Motor neuron (in vitro differentiated cells): ENCODE measurements around the gene OR1E2. TPM values are rescaled to one million over a fixed set of nuclear protein-coding genes. Genes with fewer than 3 reads are reported as not detected.
"Not testable (repeated sequence)": the region's sequence is repeated elsewhere in the genome, so short reads cannot be mapped to it uniquely, and the experiment has no call there.

Source experiments
- ATAC-seq, 8 experiments: fragments of 200-7000 bp; cut with Tn5 transposase; replicated peaks in 6 of 8; 2 replicates each; pipeline ENCODE4 v1.8.0; 2021; ENCODE audit warnings: mild to moderate bottlenecking in 8 of 8, moderate library complexity in 8 of 8
- H3K27ac ChIP-seq, 2 donors: fragments of 250-450 bp; sonication (Bioruptor Pico); 2 replicates each; pipeline ENCODE4 v1.9.0; 2021; ENCODE audit warnings: antibody characterized with exemption in 2 of 2, mild to moderate bottlenecking in 2 of 2, moderate library complexity in 1 of 2
- H3K4me1 ChIP-seq, 2 donors: fragments of 250-450 bp; sonication (Bioruptor Pico); replicated peaks in 1 of 2; 2 replicates each; pipeline ENCODE4 v1.6.1; 2021; ENCODE audit warnings: antibody characterized with exemption in 2 of 2, mild to moderate bottlenecking in 2 of 2, moderate library complexity in 1 of 2
- H3K4me3 ChIP-seq, 5 donors: fragments of 250-450 bp; sonication (Bioruptor Pico); 2 replicates each; pipeline ENCODE4 v1.9.0; 2021; ENCODE audit warnings: antibody characterized with exemption in 5 of 5, mild to moderate bottlenecking in 5 of 5, moderate library complexity in 4 of 5
- WGBS, 10 experiments: fragments of 450-650 bp; shearing (Covaris generic); methylation state at CpG; one replicate each; pipeline ENCODE4 v1.0.0; 2022; 5-methylcytosine and 5-hydroxymethylcytosine counted together
- in situ Hi-C, 9 experiments: fragments of 400-800 bp; cut with MboI; loops; one replicate each; pipeline ENCODE4 v1.15.0; 2021; ENCODE audit warnings: low sequenced_read_pairs in 9 of 9, low pct_unique_long_range_greater_than_20kb in 2 of 9; ENCODE audit not compliant: unreplicated experiment in 9 of 9
- total RNA-seq, 8 experiments: library from RNA; unstranded; fragments of 300-600 nt; gene quantifications; 2 replicates each; pipeline versions ENCODE4 v1.2.3 to v1.2.4, GENCODE V29; 2022

OR1E2 gene, protein sequence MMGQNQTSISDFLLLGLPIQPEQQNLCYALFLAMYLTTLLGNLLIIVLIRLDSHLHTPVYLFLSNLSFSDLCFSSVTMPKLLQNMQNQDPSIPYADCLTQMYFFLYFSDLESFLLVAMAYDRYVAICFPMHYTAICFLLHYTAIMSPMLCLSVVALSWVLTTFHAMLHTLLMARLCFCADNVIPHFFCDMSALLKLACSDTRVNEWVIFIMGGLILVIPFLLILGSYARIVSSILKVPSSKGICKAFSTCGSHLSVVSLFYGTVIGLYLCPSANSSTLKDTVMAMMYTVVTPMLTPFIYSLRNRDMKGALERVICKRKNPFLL
- total RNA-seq, result 1 to 10 TPM in 1 of 8 experiments, not detected in 7; 1.2 TPM

DNA sequence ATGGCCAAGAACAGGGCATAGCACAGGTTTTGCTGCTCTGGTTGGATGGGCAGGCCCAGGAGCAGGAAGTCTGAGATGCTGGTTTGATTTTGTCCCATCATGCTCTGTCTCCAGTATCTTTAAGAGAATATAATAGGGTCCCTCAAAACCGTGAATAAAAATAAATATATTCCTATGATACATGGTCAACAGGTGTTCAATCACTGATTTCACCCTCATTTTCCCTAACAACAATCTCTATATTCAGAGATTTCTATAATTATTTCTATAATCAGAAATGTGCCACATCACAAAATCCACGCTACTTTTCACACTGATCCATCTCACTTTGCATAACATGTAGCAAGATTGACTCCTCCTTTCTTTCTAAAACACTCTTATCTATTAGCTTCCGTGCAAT is at the start of gene OR1E2:
OR1E2 (minus strand) TSS at position 101 of the 400 bp plus-strand sequence; CDS start at position 101, 0 bp downstream.
- Histone ChIP-seq H3K27ac (no peak within 1 kb of the TSS), H3K4me1 (no peaks in the 10 kb centered on the region), H3K4me3 (no peak within 1 kb of the TSS)
- in situ Hi-C loops, result no loop called here
- ATAC-seq, result no peak
- 17 to 100% (median 80%) methylated on average over 1 to 3 of the region's 3 CpGs; no CpG with 5 or more reads in 1 of the 10 experiments for WGBS, 10 experiments

DNA sequence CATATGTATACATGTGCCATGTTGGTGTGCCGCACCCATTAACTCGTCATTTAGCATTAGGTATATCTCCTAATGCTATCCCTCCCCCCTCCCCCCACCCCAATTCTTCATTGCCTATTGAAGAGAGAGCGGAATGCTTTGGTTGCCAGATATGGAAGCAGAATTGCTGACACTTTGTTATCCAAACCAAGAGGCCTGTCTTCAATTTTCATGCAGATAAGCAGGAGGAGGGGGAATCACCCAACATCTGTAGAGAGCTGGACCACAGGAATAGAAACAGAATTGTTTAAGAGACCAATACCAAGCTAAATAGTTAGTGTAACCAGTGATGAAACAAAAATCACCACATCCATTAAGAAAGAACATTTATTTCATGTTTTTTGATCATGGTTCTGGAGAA is 49.2 kb upstream of the OR1E2 start:
- Histone ChIP-seq H3K4me3 (no peak overlapping the region), H3K4me1 (peaks cover 0 to 3% of the 10 kb centered on the region in 2 donors), H3K27ac (no peak overlapping the region)
- no peak for ATAC-seq
- WGBS, 10 experiments, result 7 to 100% (median 73%) methylated on average over 1 to 2 of the region's 3 CpGs; no CpG with 5 or more reads in 6 of the 10 experiments
- in situ Hi-C loops, result no loop called here

DNA sequence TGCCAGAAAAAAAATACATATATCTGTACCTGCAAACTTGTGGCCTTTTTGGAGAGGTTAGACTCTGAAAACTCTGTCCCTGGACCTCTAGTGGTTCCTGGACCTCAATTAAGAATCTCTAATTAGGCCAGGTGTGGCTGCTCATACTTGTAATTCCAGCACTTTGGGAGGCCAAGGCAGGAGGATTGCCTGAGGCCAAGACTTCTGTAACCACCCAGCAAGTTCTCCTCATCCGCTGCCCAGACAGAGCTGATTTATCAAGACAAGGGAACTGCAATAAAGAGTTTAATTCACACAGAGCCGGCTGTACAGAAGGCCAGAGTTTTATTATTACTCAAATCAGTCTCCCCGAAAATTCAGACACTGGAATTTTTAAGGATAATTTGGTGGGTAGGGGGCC is 46.3 kb upstream of the OR1E2 start:
- 35 to 100% (median 90%) methylated on average over 1 to 3 of the region's 3 CpGs; no CpG with 5 or more reads in 4 of the 10 experiments for WGBS, 10 experiments
- Histone ChIP-seq H3K27ac (no peak overlapping the region), H3K4me1 (peaks cover 7 to 8% of the 10 kb centered on the region in 2 donors), H3K4me3 (no peak overlapping the region)
- in situ Hi-C loops, result no loop called here
- no peak for ATAC-seq

DNA sequence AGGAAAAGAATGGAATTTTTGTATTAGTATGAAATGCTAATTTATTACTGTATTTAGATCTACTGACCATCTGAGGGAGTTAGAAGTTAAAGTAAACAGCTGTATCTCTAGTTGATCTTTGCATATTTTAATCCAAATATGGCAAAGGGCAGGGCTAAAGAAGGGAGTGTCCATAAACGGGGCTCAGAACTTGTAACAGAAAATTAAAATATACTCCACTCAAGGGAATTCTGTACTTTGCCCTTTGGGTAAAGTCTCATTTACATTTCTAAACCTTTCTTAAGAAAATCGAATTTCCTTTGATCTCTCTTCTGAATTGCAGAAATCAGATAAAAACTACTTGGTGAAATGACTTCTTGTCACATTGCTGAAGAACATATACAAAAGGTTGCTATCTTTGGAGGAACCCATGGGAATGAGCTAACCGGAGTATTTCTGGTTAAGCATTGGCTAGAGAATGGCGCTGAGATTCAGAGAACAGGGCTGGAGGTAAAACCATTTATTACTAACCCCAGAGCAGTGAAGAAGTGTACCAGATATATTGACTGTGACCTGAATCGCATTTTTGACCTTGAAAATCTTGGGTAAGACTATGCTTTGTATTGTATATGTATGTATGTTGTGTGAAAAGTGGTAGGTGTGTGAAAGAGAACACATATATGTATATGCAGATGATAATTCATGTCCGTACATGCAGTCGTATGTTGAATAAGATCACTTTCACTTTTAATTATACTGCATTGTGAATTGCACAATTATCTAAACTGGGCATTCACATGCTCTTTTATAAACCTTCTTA is 42.4 kb upstream of the OR1E2 start, which contains the start of gene ASPA:
ASPA (plus strand) TSS at position 186 of the 799 bp plus-strand sequence; CDS start at position 349, 163 bp downstream.
- 0 to 69% (median 53%) methylated on average over 1 to 7 of the region's 7 CpGs for WGBS, 10 experiments
- H3K4me1 ChIP-seq, result peaks cover 7 to 8% of the 10 kb centered on the region in 2 donors
- in situ Hi-C loops, result no loop called here
- no peak within 1 kb of the TSS for H3K4me3 ChIP-seq
- H3K27ac ChIP-seq, result no peak within 1 kb of the TSS
- peak in 3 of 8 experiments; percentile 83 to 88 (median 84) for ATAC-seq

DNA sequence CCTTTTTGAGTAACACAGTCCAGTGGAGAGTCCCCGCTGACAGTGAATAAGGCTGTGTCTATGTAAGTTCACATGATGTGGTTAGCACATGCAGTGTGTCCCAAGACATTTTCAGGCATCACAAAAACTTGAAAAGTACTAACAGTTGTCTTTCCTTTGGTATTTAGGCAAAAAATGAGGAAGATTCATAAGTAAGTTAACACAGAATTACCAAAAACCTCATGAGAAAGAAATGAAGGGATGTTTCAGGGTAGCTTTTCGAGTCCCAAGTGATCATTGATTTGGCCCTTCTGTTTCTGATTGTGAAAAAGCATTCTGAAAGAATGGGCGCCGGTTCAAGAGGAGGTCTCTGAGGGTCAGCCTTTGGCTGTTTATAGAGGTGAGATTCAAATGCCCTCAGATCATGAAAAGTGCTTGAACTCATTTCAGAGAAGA is 41.6 kb upstream of the OR1E2 start:
- 10 to 64% (median 52%) methylated on average over 2 to 4 of the region's 4 CpGs for WGBS, 10 experiments
- peaks cover 7 to 8% of the 10 kb centered on the region in 2 donors for H3K4me1 ChIP-seq
- ATAC-seq, result peak in 3 of 8 experiments; percentile 2 to 4 (median 2)
- no peak overlapping the region for H3K4me3 ChIP-seq
- in situ Hi-C loops, result no loop called here
- no peak overlapping the region for H3K27ac ChIP-seq

DNA sequence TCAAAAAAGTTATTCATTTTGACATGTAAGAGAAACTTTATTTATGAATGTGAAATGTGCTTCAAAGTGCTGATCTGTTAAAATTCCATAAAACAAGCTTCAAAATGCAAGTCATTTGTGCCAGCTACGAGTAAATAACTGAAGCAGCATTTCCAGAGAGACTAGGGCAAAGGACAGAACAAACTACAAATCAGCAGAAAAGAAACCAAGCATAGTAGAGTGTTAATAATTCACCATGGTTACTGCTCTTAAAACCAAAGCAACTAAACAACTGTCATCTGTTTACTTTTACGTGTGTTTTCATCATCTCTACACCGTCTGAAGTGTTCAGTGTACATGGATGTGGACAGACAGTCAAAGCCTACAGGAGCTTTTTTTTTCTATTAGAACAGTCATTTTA is 40.6 kb upstream of the OR1E2 start:
- in situ Hi-C loops, result loop anchor here in 1 of 9 experiments (25.0 kb wide), 1 partner anchor 88 kb away; the partner anchor contains the start of gene TRPV3
- Histone ChIP-seq H3K4me1 (peaks cover 7 to 8% of the 10 kb centered on the region in 2 donors), H3K4me3 (no peak overlapping the region), H3K27ac (no peak overlapping the region)
- 3 to 83% (median 28%) methylated on average over 1 to 3 of the region's 3 CpGs for WGBS, 10 experiments
- peak in 6 of 8 experiments; percentile 24 to 89 (median 32) for ATAC-seq

DNA sequence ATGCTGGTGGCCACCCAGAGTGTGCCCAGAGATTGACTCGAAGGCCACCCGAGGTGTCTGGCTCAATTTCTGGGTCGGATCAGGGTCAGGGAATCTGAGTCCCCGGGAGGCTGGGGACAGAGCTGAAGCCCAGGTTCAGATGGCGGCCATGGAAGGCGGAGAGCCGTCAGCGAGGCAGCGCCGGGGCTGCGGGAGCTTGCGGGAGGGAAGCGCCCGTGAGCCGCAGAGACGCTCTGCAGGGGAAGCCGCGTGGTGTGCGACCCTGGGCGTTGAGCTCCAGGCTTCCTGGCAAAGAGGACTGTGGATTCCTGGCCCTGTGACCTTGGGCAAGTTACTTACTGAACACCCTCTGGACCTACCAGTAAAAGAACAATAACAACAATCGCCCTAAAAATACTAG is 38.5 kb upstream of the OR1E2 start:
- no peak for ATAC-seq
- in situ Hi-C loops, result loop anchor here in 1 of 9 experiments (25.0 kb wide), 1 partner anchor 90 kb away; the partner anchor contains the start of gene TRPV3
- 83 to 100% (median 100%) methylated on average over 1 of the region's 21 CpGs; no CpG with 5 or more reads in 7 of the 10 experiments for WGBS, 10 experiments

DNA sequence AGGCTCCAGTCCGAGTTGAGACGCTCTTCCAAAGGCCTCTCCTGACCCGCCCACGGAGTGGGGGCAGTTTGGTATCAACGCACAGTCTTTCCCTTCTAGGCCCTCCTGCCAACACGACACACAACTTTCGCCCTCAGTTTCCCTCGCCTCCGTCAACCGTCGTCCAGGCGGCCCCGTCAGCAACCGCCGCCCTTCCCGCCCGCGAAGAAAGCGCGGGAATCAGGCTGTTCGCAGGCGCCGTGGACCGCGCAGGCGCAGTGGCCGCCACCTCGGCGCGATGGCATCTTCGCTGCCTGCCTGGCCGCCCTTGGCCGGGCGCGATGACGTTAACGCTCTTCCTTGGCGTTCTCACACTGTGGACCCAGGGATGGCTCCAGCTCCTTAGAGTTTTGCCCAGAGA is 38.0 kb upstream of the OR1E2 start, which contains the start of gene SPATA22:
SPATA22 (minus strand) TSS at position 221 of the 400 bp plus-strand sequence. CDS start 2,494 bp downstream, outside the sequence.
- WGBS, 10 experiments, result 94 to 100% (median 100%) methylated on average over 1 to 15 of the region's 38 CpGs; no CpG with 5 or more reads in 5 of the 10 experiments
- Histone ChIP-seq H3K27ac (no peak within 1 kb of the TSS), H3K4me1 (peaks cover 7 to 8% of the 10 kb centered on the region in 2 donors), H3K4me3 (no peak within 1 kb of the TSS)
- in situ Hi-C loops, result loop anchor here in 1 of 9 experiments (25.0 kb wide), 1 partner anchor 91 kb away; the partner anchor contains the start of gene TRPV3
- no peak for ATAC-seq

More for the DNA sequence above, 38.5 kb upstream of the OR1E2 start:
- Histone ChIP-seq H3K4me1 (peaks cover 7 to 8% of the 10 kb centered on the region in 2 donors), H3K4me3 (no peak overlapping the region), H3K27ac (no peak overlapping the region)

DNA sequence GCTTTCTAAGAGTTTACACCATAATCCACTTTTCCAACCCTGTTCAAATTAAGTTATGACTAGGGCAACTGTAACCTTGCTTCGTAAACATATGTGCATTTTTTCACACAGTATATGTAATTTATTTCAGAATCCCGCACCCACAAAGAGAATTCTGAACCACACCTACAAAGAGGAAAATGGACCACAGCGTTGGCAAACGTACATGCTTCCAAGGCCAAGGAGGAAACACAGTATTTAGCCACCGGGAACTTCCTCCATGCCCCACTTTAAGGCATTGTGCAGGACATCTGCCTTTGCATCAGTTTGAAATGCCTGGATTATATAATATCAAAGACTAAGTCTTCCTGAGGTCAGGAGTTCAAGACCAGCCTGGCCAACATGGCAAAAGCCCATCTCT is 35.9 kb upstream of the OR1E2 start:
- in situ Hi-C loops, result loop anchor here in 1 of 9 experiments (25.0 kb wide), 1 partner anchor 93 kb away; the partner anchor contains the start of gene TRPV3
- H3K4me1 ChIP-seq, result peaks cover 0 to under 1% of the 10 kb centered on the region in 2 donors
- H3K27ac ChIP-seq, result no peak overlapping the region
- 0 to 100% (median 53%) methylated on average over 1 to 5 of the region's 5 CpGs; no CpG with 5 or more reads in 1 of the 10 experiments for whole genome bisulfite sequencing, 10 experiments
- ATAC-seq, result peak in 3 of 8 experiments; percentile 23 to 33 (median 23)
- no peak overlapping the region for H3K4me3 ChIP-seq

DNA sequence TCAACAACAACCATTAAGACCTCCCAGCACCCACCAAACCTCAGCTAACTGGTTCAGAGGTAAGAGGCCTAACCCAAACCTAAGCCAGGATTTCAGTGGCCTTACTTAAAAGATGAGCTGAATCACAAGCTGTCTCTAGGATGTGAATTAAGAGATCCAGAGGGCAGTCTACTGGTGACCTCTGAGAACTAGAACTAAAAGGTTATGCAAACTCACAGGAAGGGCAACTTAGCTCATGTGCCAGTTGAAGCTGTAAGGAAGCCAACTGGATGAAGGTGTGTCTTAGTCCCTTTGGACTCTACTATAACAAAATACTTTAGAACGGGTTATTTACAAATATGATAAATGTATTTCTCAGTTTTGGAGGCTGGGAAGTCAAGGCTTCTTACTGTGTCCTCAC is 32.7 kb upstream of the OR1E2 start:
- H3K4me3 ChIP-seq, H3K4me1 ChIP-seq, H3K27ac ChIP-seq, ATAC-seq: not testable (repeated sequence)
- in situ Hi-C loops, result loop anchor here in 1 of 9 experiments (25.0 kb wide), 1 partner anchor 96 kb away; the partner anchor contains the start of gene TRPV3
- 71 to 100% (median 83%) methylated on average over 1 of the region's 1 CpG; no CpG with 5 or more reads in 7 of the 10 experiments for WGBS, 10 experiments

DNA sequence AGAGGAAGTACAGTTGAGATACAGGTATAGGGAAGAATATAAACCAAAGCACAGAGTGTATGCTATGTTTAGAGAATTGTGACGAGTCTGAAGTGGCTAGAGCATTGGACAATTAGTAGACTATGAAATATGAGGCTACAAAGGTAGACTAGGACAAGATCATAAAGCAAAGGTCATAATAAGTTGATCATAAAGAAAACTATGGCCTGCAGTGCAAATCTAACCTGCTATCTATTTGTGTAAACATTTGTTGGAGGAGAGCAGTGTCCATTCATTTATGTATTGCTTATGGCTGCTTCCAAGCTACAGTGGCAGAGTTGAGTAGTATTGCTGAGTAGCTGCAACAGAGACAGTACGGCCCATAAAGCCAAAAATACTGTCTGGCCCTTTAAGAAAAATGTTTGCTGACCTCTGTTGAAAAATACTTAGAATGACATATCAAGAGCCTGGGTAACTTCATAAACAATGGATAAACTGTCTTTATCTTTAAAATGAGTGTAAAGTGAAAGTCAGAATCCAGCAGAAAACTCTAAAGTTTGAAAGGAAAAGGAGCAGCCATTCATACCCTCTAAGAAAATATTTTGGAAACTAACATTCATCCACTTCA is 14.5 kb upstream of the OR1E2 start:
- in situ Hi-C loops, result no loop called here
- ATAC-seq, result peak in 3 of 8 experiments; percentile 27 to 47 (median 43)
- 14 to 100% (median 72%) methylated on average over 1 to 2 of the region's 2 CpGs for WGBS, 10 experiments
- Histone ChIP-seq H3K27ac (no peak overlapping the region), H3K4me1 (no peaks in the 10 kb centered on the region), H3K4me3 (no peak overlapping the region)

DNA sequence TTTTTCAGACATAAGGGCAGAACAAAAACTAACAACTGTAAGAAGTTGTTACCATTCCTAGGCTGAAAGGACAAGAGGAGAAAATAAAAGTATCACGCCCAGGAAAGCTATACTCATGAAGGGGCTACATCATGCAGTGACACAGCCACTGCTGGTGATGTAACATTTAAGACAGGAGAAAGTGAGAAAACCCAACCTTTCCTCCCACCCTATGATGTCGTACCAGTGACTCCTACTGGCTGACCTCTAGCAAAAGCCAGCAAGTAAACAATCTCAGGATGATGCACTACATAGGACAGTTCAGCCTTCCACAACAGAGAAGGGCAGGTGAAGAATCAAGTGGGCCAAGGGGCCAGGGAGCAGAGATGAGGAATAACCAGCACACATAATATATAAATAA is 14.0 kb upstream of the OR1E2 start:
- ATAC-seq, result peak in 4 of 8 experiments; percentile 43 to 93 (median 74)
- no peaks in the 10 kb centered on the region for H3K4me1 ChIP-seq
- H3K27ac ChIP-seq, result no peak overlapping the region
- in situ Hi-C loops, result no loop called here
- 0 to 100% (median 69%) methylated on average over 1 to 2 of the region's 2 CpGs; no CpG with 5 or more reads in 2 of the 10 experiments for WGBS, 10 experiments
- H3K4me3 ChIP-seq, result no peak overlapping the region
